ENCODE measurements around the gene CDHR2.

Gene CDHR2

DNA sequence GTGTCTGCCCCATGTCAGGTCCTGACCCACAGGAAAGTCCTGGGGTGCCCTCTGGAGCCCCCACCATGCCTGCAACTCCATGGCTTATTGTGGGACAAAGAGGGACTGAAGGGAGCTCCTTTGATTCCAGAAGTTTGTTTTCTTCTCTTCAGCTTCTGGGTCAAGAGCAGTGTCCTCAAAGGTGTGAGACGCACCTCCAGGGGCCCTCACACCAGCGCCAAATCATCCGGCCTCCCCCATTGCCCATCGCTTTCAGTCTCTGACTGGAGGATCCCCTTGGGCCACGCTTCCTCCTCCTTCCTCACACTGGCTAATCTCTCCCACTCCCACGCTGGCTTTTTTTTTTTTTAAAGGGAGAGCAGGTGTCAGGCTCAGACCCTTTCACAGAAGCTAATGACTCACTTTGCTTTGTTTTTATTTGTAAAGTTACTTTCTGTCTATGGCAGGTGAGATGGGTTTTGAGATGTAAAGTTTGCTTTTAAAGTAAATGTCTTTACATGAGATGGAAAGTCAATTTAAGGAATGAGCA, 16.7 kb downstream of the CDHR2 start:
- Histone ChIP-seq H3K4me2 (ENCODE audit: low read length) (no peak overlapping the region), H4K12ac (ENCODE audit: low read depth, low read length) (no peak overlapping the region), H3K9me3 (ENCODE audit: insufficient read depth, low read depth, low read length) (peaks cover 2% of the 10 kb centered on the region), H3K79me1 (ENCODE audit: low read length) (no peaks in the 10 kb centered on the region), H3K14ac (ENCODE audit: low read length) (no peak overlapping the region), H3K36me3 (ENCODE audit: control insufficient read depth in 1 of 2, insufficient read depth in 2 of 2, low read length in 2 of 2) (no peaks in the 10 kb centered on the region), H2BK12ac (ENCODE audit: low read length) (no peak overlapping the region), H3K27me3 (ENCODE audit: insufficient read depth, low read length) (no peaks in the 10 kb centered on the region), H2BK5ac (ENCODE audit: low read depth, low read length, poor library complexity) (no peak overlapping the region), H4K91ac (ENCODE audit: low read depth, low read length) (no peak overlapping the region), H3K4ac (ENCODE audit: low read depth, low read length) (no peak overlapping the region), H3K79me2 (ENCODE audit: control insufficient read depth, insufficient read depth, low read length, poor library complexity) (no peaks in the 10 kb centered on the region), H3K4me3 (ENCODE audit: low read depth, low read length) (no peak overlapping the region), H4K8ac (ENCODE audit: low read depth, low read length) (no peak overlapping the region), H2AFZ (ENCODE audit: insufficient read depth, low read length, poor library complexity) (no peak overlapping the region), H3K18ac (ENCODE audit: low read length) (no peak overlapping the region), H2BK120ac (ENCODE audit: insufficient read depth, low read length, poor library complexity) (no peak overlapping the region), H3K23ac (ENCODE audit: low read length) (no peak overlapping the region), H3K27ac (ENCODE audit: low read depth, low read length) (no peak overlapping the region), H3K9ac (ENCODE audit: low read length) (no peak overlapping the region), H2AK5ac (ENCODE audit: low read length) (no peak overlapping the region), H3K4me1 (ENCODE audit: control insufficient read depth in 1 of 2, insufficient read depth in 2 of 2, low read length in 2 of 2) (no peaks in the 10 kb centered on the region)
- DNase-seq = no peak
- WGBS (ENCODE audit: extremely low coverage, insufficient coverage, insufficient read length) = no CpG with 5 or more reads among the region's 6 CpGs

GRCh38 chr5:176568657-176569056, 19.5 kb downstream of the CDHR2 start:
- no peak overlapping the region for H2BK5ac ChIP-seq (ENCODE audit: low read depth, low read length, poor library complexity)

DNA sequence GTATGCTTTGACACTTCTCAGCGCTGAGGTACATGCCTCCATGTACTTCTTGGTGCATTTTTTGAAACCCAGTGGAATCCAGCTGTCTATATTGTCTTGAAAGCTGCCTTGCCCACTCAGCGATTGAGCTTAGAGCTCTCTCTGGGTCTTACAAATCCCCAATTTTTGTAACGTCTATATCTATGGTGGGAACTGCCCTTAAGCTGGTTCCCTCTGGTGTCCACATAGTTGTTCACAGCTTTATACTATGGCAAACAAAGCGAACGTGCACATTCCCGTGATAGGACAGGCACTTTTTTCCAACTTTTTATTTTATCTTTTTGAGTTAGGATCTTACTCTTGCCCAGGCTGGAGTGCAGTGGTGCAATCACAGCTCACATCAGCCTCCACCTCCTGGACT, 20.9 kb downstream of the CDHR2 start:
- no peak overlapping the region for H2BK5ac ChIP-seq (ENCODE audit: low read depth, low read length, poor library complexity)
- H3K79me1 ChIP-seq (ENCODE audit: low read length) = no peaks in the 10 kb centered on the region
- no peak overlapping the region for H2AK5ac ChIP-seq (ENCODE audit: low read length)
- H3K36me3 ChIP-seq (ENCODE audit: control insufficient read depth in 1 of 2, insufficient read depth in 2 of 2, low read length in 2 of 2) = no peaks in the 10 kb centered on the region
- no peak overlapping the region for H2BK12ac ChIP-seq (ENCODE audit: low read length)
- no peak overlapping the region for H3K18ac ChIP-seq (ENCODE audit: low read length)
- no peak overlapping the region for H3K4me2 ChIP-seq (ENCODE audit: low read length)
- no peaks in the 10 kb centered on the region for H3K79me2 ChIP-seq (ENCODE audit: control insufficient read depth, insufficient read depth, low read length, poor library complexity)
- H2BK120ac ChIP-seq (ENCODE audit: insufficient read depth, low read length, poor library complexity) = no peak overlapping the region
- no peak overlapping the region for H2AFZ ChIP-seq (ENCODE audit: insufficient read depth, low read length, poor library complexity)
- no peak overlapping the region for H4K12ac ChIP-seq (ENCODE audit: low read depth, low read length)
- H4K8ac ChIP-seq (ENCODE audit: low read depth, low read length) = no peak overlapping the region
- H3K14ac ChIP-seq (ENCODE audit: low read length) = no peak overlapping the region
- no peak overlapping the region for H3K27ac ChIP-seq (ENCODE audit: low read depth, low read length)
- H3K4me3 ChIP-seq (ENCODE audit: low read depth, low read length) = no peak overlapping the region
- no peaks in the 10 kb centered on the region for H3K27me3 ChIP-seq (ENCODE audit: insufficient read depth, low read length)
- H3K9me3 ChIP-seq (ENCODE audit: insufficient read depth, low read depth, low read length) = peaks cover 2% of the 10 kb centered on the region
- DNase-seq = peak in 1 of 2 donors; percentile 12
- H4K91ac ChIP-seq (ENCODE audit: low read depth, low read length) = no peak overlapping the region
- no peaks in the 10 kb centered on the region for H3K4me1 ChIP-seq (ENCODE audit: control insufficient read depth in 1 of 2, insufficient read depth in 2 of 2, low read length in 2 of 2)
- no peak overlapping the region for H3K23ac ChIP-seq (ENCODE audit: low read length)
- no peak overlapping the region for H3K4ac ChIP-seq (ENCODE audit: low read depth, low read length)
- no peak overlapping the region for H3K9ac ChIP-seq (ENCODE audit: low read length)
- WGBS (ENCODE audit: extremely low coverage, insufficient coverage, insufficient read length) = no CpG with 5 or more reads among the region's 6 CpGs

More at GRCh38 chr5:176568657-176569056, 19.5 kb downstream of the CDHR2 start:
- no peaks in the 10 kb centered on the region for H3K27me3 ChIP-seq (ENCODE audit: insufficient read depth, low read length)
- H2BK12ac ChIP-seq (ENCODE audit: low read length) = no peak overlapping the region
- H3K23ac ChIP-seq (ENCODE audit: low read length) = no peak overlapping the region
- H3K18ac ChIP-seq (ENCODE audit: low read length) = no peak overlapping the region
- no peak for DNase-seq
- H4K8ac ChIP-seq (ENCODE audit: low read depth, low read length) = no peak overlapping the region
- no peaks in the 10 kb centered on the region for H3K79me1 ChIP-seq (ENCODE audit: low read length)
- no peak overlapping the region for H3K4me3 ChIP-seq (ENCODE audit: low read depth, low read length)
- no peak overlapping the region for H3K9ac ChIP-seq (ENCODE audit: low read length)
- H3K4me1 ChIP-seq (ENCODE audit: control insufficient read depth in 1 of 2, insufficient read depth in 2 of 2, low read length in 2 of 2) = no peaks in the 10 kb centered on the region
- H3K36me3 ChIP-seq (ENCODE audit: control insufficient read depth in 1 of 2, insufficient read depth in 2 of 2, low read length in 2 of 2) = no peaks in the 10 kb centered on the region
- no CpG with 5 or more reads among the region's 18 CpGs for WGBS (ENCODE audit: extremely low coverage, insufficient coverage, insufficient read length)
- no peak overlapping the region for H3K4ac ChIP-seq (ENCODE audit: low read depth, low read length)
- H3K27ac ChIP-seq (ENCODE audit: low read depth, low read length) = no peak overlapping the region
- no peaks in the 10 kb centered on the region for H3K79me2 ChIP-seq (ENCODE audit: control insufficient read depth, insufficient read depth, low read length, poor library complexity)
- H4K91ac ChIP-seq (ENCODE audit: low read depth, low read length) = no peak overlapping the region
- no peak overlapping the region for H2AFZ ChIP-seq (ENCODE audit: insufficient read depth, low read length, poor library complexity)
- H3K9me3 ChIP-seq (ENCODE audit: insufficient read depth, low read depth, low read length) = peaks cover 2% of the 10 kb centered on the region
- H3K4me2 ChIP-seq (ENCODE audit: low read length) = no peak overlapping the region
- no peak overlapping the region for H3K14ac ChIP-seq (ENCODE audit: low read length)
- H2AK5ac ChIP-seq (ENCODE audit: low read length) = no peak overlapping the region
- no peak overlapping the region for H4K12ac ChIP-seq (ENCODE audit: low read depth, low read length)
- H2BK120ac ChIP-seq (ENCODE audit: insufficient read depth, low read length, poor library complexity) = no peak overlapping the region

DNA sequence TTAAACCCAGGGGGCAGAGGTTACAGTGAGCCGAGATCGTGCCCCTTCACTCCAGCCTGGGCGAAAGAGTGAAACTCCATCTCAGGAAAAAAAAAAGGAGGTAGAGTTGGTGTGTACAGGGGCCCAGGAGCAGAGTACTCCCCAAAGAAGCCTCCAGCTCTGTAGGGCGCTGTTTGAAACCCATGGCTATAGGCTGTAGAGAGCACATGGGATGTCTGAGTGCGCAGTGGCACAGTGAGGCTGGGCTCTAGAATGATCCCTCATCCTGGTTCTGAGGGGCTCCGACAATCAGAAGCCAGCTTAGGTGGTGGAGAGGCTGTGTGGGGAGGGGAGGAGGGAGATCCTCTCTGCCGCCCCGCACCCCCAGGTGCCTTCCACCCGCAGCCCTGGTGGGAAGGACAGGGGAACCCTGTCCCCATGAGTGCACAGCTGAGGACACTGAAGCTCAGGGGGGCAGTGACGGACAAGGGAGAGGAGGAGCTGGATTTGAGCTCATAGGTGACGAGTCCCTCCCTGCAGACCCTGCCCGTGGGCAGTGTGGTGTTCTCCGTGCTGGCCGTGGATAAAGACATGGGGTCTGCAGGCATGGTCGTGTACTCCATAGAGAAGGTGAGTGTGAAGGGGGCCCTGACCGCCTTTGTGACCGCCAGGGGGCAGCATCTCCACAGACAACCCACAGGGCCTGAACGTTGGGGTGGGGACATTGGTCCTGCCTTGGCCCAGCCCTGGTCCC, 24.6 kb downstream of the CDHR2 start:
- H3K4me2 ChIP-seq (ENCODE audit: low read length) = no peak overlapping the region
- no peaks in the 10 kb centered on the region for H3K27me3 ChIP-seq (ENCODE audit: insufficient read depth, low read length)
- no peak overlapping the region for H2BK12ac ChIP-seq (ENCODE audit: low read length)
- no peak overlapping the region for H3K18ac ChIP-seq (ENCODE audit: low read length)
- H3K4me3 ChIP-seq (ENCODE audit: low read depth, low read length) = no peak overlapping the region
- H3K9ac ChIP-seq (ENCODE audit: low read length) = no peak overlapping the region
- H3K27ac ChIP-seq (ENCODE audit: low read depth, low read length) = no peak overlapping the region
- WGBS (ENCODE audit: extremely low coverage, insufficient coverage, insufficient read length) = no CpG with 5 or more reads among the region's 18 CpGs
- H2BK5ac ChIP-seq (ENCODE audit: low read depth, low read length, poor library complexity) = no peak overlapping the region
- H3K23ac ChIP-seq (ENCODE audit: low read length) = no peak overlapping the region
- no peak overlapping the region for H4K8ac ChIP-seq (ENCODE audit: low read depth, low read length)
- peak; percentile 16 to 56 for DNase-seq
- H3K9me3 ChIP-seq (ENCODE audit: insufficient read depth, low read depth, low read length) = peaks cover 7% of the 10 kb centered on the region
- no peak overlapping the region for H3K4ac ChIP-seq (ENCODE audit: low read depth, low read length)
- H2BK120ac ChIP-seq (ENCODE audit: insufficient read depth, low read length, poor library complexity) = no peak overlapping the region
- H2AFZ ChIP-seq (ENCODE audit: insufficient read depth, low read length, poor library complexity) = no peak overlapping the region
- H3K79me1 ChIP-seq (ENCODE audit: low read length) = no peaks in the 10 kb centered on the region
- H3K4me1 ChIP-seq (ENCODE audit: control insufficient read depth in 1 of 2, insufficient read depth in 2 of 2, low read length in 2 of 2) = no peaks in the 10 kb centered on the region
- H3K14ac ChIP-seq (ENCODE audit: low read length) = no peak overlapping the region
- no peak overlapping the region for H4K91ac ChIP-seq (ENCODE audit: low read depth, low read length)
- H4K12ac ChIP-seq (ENCODE audit: low read depth, low read length) = no peak overlapping the region
- H2AK5ac ChIP-seq (ENCODE audit: low read length) = no peak overlapping the region
- no peaks in the 10 kb centered on the region for H3K79me2 ChIP-seq (ENCODE audit: control insufficient read depth, insufficient read depth, low read length, poor library complexity)
- no peaks in the 10 kb centered on the region for H3K36me3 ChIP-seq (ENCODE audit: control insufficient read depth in 1 of 2, insufficient read depth in 2 of 2, low read length in 2 of 2)
